Cardiac septum (tissue), 1 donor: ENCODE data around the gene WASHC2C. TPM values are rescaled to one million over a fixed set of nuclear protein-coding genes. Genes with fewer than 3 reads are reported as not detected.
"Not testable (repeated sequence)": the region's sequence is repeated elsewhere in the genome, so short reads cannot be mapped to it uniquely, and the experiment has no call there.

Source experiments
- DNase-seq: peaks from one replicate; pipeline ENCODE4 v3.0.0-alpha.2; 2020; ENCODE audit warnings: low spot score
- intact Hi-C: fragments of 100-400 bp; cut with DNase I; formaldehyde crosslinking; loops from one replicate; pipeline ENCODE4 v1.14.0; 2022
- total RNA-seq: library from RNA; stranded (reverse); fragmentation: NEBNext Ultra II Directional; extraction: Animal tissue kit (Norgen Biotek cat#: 25700); gene quantifications from one replicate; pipeline ENCODE4 v1.2.1, GENCODE V29; 2021
- donor health status: DM: no; HTN: no; CAD: no.

WASHC2C gene
- total RNA-seq, 1 donor from 2014 or later = 25.9 TPM

GRCh38 chr10:45817912-45818311 is 90.8 kb downstream of the WASHC2C start:
- no peak for DNase-seq
- intact Hi-C loops = no loop called here

- no peak for DNase-seq
- intact Hi-C loops = no loop called here
Measured at GRCh38 chr10:45819552-45819951, 92.5 kb downstream of the WASHC2C start.

GRCh38 chr10:45820107-45820830 is 93.2 kb downstream of the WASHC2C start:
- intact Hi-C loops, DNase-seq: not testable (repeated sequence)

- intact Hi-C loops, DNase-seq: not testable (repeated sequence)
Measured at GRCh38 chr10:45822918-45823317, 95.9 kb downstream of the WASHC2C start.

Other genes starting within 250 kb of the WASHC2C start
- gene ZFAND4, start 54.5 kb upstream of the WASHC2C start, total RNA-seq = 7.7 TPM
- gene AGAP4, start 120.2 kb downstream of the WASHC2C start, total RNA-seq = 10.0 TPM
- gene TIMM23, start 245.2 kb downstream of the WASHC2C start, total RNA-seq = 65.7 TPM